NB4 (cell line): ENCODE measurements around the gene UMOD.

ENCODE experiments used
- POLR2A ChIP-seq: IDR thresholded peaks from 2 replicates; pipeline ENCODE4 v1.6.1; 2011; ENCODE audit warnings: mild to moderate bottlenecking; ENCODE audit not compliant: insufficient read length; ENCODE audit errors: extremely low read depth
- TF ChIP-seq, protein P1 (sequence below): IDR thresholded peaks from one replicate; pipeline ENCODE4 v1.5.1; 2012; ENCODE audit warnings: low read depth, low read length
- TF ChIP-seq, protein P2 (sequence below): IDR thresholded peaks from 2 replicates; pipeline ENCODE4 v1.6.1; 2011; ENCODE audit warnings: low read depth, low read length

DNA sequence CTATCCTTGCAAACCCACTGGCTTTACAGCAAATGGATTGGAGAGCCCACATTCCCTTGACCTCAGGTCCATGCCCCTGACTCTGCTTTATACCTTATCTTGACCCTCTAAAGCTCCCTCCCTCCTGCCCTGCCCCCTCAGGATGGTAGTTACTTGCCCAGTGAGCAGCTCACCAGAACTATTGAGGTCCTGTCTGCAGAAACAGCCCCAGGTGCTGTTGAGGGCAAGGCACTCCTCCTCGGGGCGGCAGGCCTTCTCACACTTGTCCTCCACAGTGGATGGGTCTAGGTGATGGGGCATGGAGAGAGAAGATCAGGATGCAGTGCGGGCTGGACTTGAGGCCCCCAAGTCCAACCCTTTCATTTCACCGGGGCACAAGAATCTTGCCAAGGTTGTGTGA, 29.8 kb downstream of the UMOD start:
- TF ChIP-seq, protein P1, sequence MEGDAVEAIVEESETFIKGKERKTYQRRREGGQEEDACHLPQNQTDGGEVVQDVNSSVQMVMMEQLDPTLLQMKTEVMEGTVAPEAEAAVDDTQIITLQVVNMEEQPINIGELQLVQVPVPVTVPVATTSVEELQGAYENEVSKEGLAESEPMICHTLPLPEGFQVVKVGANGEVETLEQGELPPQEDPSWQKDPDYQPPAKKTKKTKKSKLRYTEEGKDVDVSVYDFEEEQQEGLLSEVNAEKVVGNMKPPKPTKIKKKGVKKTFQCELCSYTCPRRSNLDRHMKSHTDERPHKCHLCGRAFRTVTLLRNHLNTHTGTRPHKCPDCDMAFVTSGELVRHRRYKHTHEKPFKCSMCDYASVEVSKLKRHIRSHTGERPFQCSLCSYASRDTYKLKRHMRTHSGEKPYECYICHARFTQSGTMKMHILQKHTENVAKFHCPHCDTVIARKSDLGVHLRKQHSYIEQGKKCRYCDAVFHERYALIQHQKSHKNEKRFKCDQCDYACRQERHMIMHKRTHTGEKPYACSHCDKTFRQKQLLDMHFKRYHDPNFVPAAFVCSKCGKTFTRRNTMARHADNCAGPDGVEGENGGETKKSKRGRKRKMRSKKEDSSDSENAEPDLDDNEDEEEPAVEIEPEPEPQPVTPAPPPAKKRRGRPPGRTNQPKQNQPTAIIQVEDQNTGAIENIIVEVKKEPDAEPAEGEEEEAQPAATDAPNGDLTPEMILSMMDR = no peak
- TF ChIP-seq POLR2A = no peak
- TF ChIP-seq, protein P2, sequence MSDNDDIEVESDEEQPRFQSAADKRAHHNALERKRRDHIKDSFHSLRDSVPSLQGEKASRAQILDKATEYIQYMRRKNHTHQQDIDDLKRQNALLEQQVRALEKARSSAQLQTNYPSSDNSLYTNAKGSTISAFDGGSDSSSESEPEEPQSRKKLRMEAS = no peak
